Measurements from ENCODE around the gene UNC119B.

GRCh38 chr12:120713861-120714482 is 3.7 kb downstream of the UNC119B start:
- TF ChIP-seq POLR2A (IDR thresholded peaks at IDR 0.05) (no peak), CTCF (IDR thresholded peaks at IDR 0.05) (peak; percentile 56 to 93 (median 84))
